ENCODE measurements around the gene PDXP. TPM values are rescaled to one million over a fixed set of nuclear protein-coding genes. Genes with fewer than 3 reads are reported as not detected.

PDXP gene
- total and polyA plus RNA-seq, 5 donors: 18.6 to 21.7 (median 21.0) TPM

GRCh38 chr22:37628830-37629229 is 29.7 kb upstream of the PDXP start:
- ATAC-seq (no peak), DNase-seq (no peak)
- no peak overlapping the region for H3K4me3 ChIP-seq (ENCODE audit: low read length)
- H3K9me3 ChIP-seq (ENCODE audit: control insufficient read depth, low read length): no peaks in the 10 kb centered on the region
- WGBS: 89% methylated on average over 8 of the region's 8 CpGs
- H3K27me3 ChIP-seq (ENCODE audit: control insufficient read depth, insufficient read depth): no peaks in the 10 kb centered on the region
- H3K27ac ChIP-seq (ENCODE audit: low read length): no peak overlapping the region
- H3K4me1 ChIP-seq (ENCODE audit: control insufficient read depth, insufficient read depth, low read length): peaks cover 4% of the 10 kb centered on the region
- intact Hi-C loops (cut with DNase I): loop anchor here in 1 of 4 donors (10.0 kb wide), 1 partner anchor 56 kb away; the partner anchor contains the start of gene NOL12

GRCh38 chr22:37629928-37630327 is 28.6 kb upstream of the PDXP start:
- DNase-seq (no peak), ATAC-seq (no peak)
- WGBS: 86% methylated on average over 10 of the region's 10 CpGs
- H3K27me3 ChIP-seq (ENCODE audit: control insufficient read depth, insufficient read depth): no peaks in the 10 kb centered on the region
- H3K27ac ChIP-seq (ENCODE audit: low read length): no peak overlapping the region
- no peaks in the 10 kb centered on the region for H3K9me3 ChIP-seq (ENCODE audit: control insufficient read depth, low read length)
- H3K4me3 ChIP-seq (ENCODE audit: low read length): no peak overlapping the region
- H3K4me1 ChIP-seq (ENCODE audit: control insufficient read depth, insufficient read depth, low read length): peaks cover 14% of the 10 kb centered on the region
- intact Hi-C loops (cut with DNase I): loop anchor here in 1 of 4 donors (10.0 kb wide), 1 partner anchor 55 kb away; the partner anchor contains the start of gene NOL12

GRCh38 chr22:37630839-37631435 is 27.6 kb upstream of the PDXP start:
- ATAC-seq: no peak
- H3K27ac ChIP-seq (ENCODE audit: low read length): no peak overlapping the region
- WGBS: 85% methylated on average over 9 of the region's 9 CpGs
- no peak overlapping the region for H3K4me3 ChIP-seq (ENCODE audit: low read length)
- H3K4me1 ChIP-seq (ENCODE audit: control insufficient read depth, insufficient read depth, low read length): peaks cover 14% of the 10 kb centered on the region
- intact Hi-C loops (cut with DNase I): no loop called here
- no peaks in the 10 kb centered on the region for H3K27me3 ChIP-seq (ENCODE audit: control insufficient read depth, insufficient read depth)
- H3K9me3 ChIP-seq (ENCODE audit: control insufficient read depth, low read length): no peaks in the 10 kb centered on the region
- no peak for DNase-seq

- intact Hi-C loops (cut with DNase I): no loop called here
- no peak overlapping the region for H3K4me3 ChIP-seq (ENCODE audit: low read length)
- no peaks in the 10 kb centered on the region for H3K9me3 ChIP-seq (ENCODE audit: control insufficient read depth, low read length)
- no peaks in the 10 kb centered on the region for H3K27me3 ChIP-seq (ENCODE audit: control insufficient read depth, insufficient read depth)
- DNase-seq: no peak
- H3K27ac ChIP-seq (ENCODE audit: low read length): no peak overlapping the region
- WGBS: 78% methylated on average over 19 of the region's 19 CpGs
- no peak for ATAC-seq
- H3K4me1 ChIP-seq (ENCODE audit: control insufficient read depth, insufficient read depth, low read length): peaks cover 14% of the 10 kb centered on the region
Measured at GRCh38 chr22:37631448-37632173, 26.9 kb upstream of the PDXP start.

GRCh38 chr22:37632174-37633088 is 26.1 kb upstream of the PDXP start:
- intact Hi-C loops (cut with DNase I): no loop called here
- peak overlapping the region; percentile 82 for H3K27ac ChIP-seq (ENCODE audit: low read length)
- DNase-seq: peak in 1 of 3 donors; percentile 81
- no peak overlapping the region for H3K4me3 ChIP-seq (ENCODE audit: low read length)
- peaks cover 14% of the 10 kb centered on the region for H3K4me1 ChIP-seq (ENCODE audit: control insufficient read depth, insufficient read depth, low read length)
- no peaks in the 10 kb centered on the region for H3K9me3 ChIP-seq (ENCODE audit: control insufficient read depth, low read length)
- WGBS: 74% methylated on average over 14 of the region's 14 CpGs
- no peak for ATAC-seq
- H3K27me3 ChIP-seq (ENCODE audit: control insufficient read depth, insufficient read depth): no peaks in the 10 kb centered on the region

GRCh38 chr22:37633089-37633624 is 25.4 kb upstream of the PDXP start:
- intact Hi-C loops (cut with DNase I): no loop called here
- Histone ChIP-seq H3K4me3 (ENCODE audit: low read length) (no peak overlapping the region), H3K9me3 (ENCODE audit: control insufficient read depth, low read length) (no peaks in the 10 kb centered on the region), H3K27ac (ENCODE audit: low read length) (peak overlapping the region; percentile 82), H3K27me3 (ENCODE audit: control insufficient read depth, insufficient read depth) (no peaks in the 10 kb centered on the region), H3K4me1 (ENCODE audit: control insufficient read depth, insufficient read depth, low read length) (peaks cover 14% of the 10 kb centered on the region)
- 35% methylated on average over 11 of the region's 11 CpGs for WGBS
- DNase-seq: no peak
- ATAC-seq: no peak

GRCh38 chr22:37633625-37634416 is 24.7 kb upstream of the PDXP start:
- Histone ChIP-seq H3K4me1 (ENCODE audit: control insufficient read depth, insufficient read depth, low read length) (peaks cover 14% of the 10 kb centered on the region), H3K4me3 (ENCODE audit: low read length) (no peak overlapping the region), H3K27me3 (ENCODE audit: control insufficient read depth, insufficient read depth) (no peaks in the 10 kb centered on the region), H3K9me3 (ENCODE audit: control insufficient read depth, low read length) (no peaks in the 10 kb centered on the region), H3K27ac (ENCODE audit: low read length) (peak overlapping the region; percentile 82)
- peak; percentile 86 to 87 for ATAC-seq
- 2% methylated on average over 24 of the region's 24 CpGs for WGBS
- DNase-seq: peak; percentile 93 to 98 (median 98)
- intact Hi-C loops (cut with DNase I): no loop called here

- Histone ChIP-seq H3K27me3 (ENCODE audit: control insufficient read depth, insufficient read depth) (no peaks in the 10 kb centered on the region), H3K4me3 (ENCODE audit: low read length) (no peak overlapping the region), H3K9me3 (ENCODE audit: control insufficient read depth, low read length) (no peaks in the 10 kb centered on the region), H3K4me1 (ENCODE audit: control insufficient read depth, insufficient read depth, low read length) (peaks cover 14% of the 10 kb centered on the region), H3K27ac (ENCODE audit: low read length) (peak overlapping the region; percentile 82)
- 12% methylated on average over 8 of the region's 8 CpGs for WGBS
- peak; percentile 39 to 44 for ATAC-seq
- intact Hi-C loops (cut with DNase I): no loop called here
- peak in 1 of 3 donors; percentile 80 for DNase-seq
Measured at GRCh38 chr22:37634417-37634924, 24.1 kb upstream of the PDXP start.

GRCh38 chr22:37635157-37635556 is 23.4 kb upstream of the PDXP start:
- DNase-seq (no peak), ATAC-seq (no peak)
- 86% methylated on average over 7 of the region's 7 CpGs for WGBS
- H3K27me3 ChIP-seq (ENCODE audit: control insufficient read depth, insufficient read depth): no peaks in the 10 kb centered on the region
- no peaks in the 10 kb centered on the region for H3K9me3 ChIP-seq (ENCODE audit: control insufficient read depth, low read length)
- no peak overlapping the region for H3K27ac ChIP-seq (ENCODE audit: low read length)
- intact Hi-C loops (cut with DNase I): no loop called here
- H3K4me3 ChIP-seq (ENCODE audit: low read length): no peak overlapping the region
- peaks cover 14% of the 10 kb centered on the region for H3K4me1 ChIP-seq (ENCODE audit: control insufficient read depth, insufficient read depth, low read length)
